Pancreas (tissue), 10 donors: Measurements from ENCODE around the gene GPI. TPM values are rescaled to one million over a fixed set of nuclear protein-coding genes. Genes with fewer than 3 reads are reported as not detected.

Experiments used
- ATAC-seq, 4 donors: fragments of 200-7000 bp; cut with Tn5 transposase; one replicate each; pipeline versions ENCODE4 v1.8.0 to v1.9.1; 2020; ENCODE audit warnings: mild to moderate bottlenecking in 4 of 4, moderate library complexity in 4 of 4
- DNase-seq, 6 donors: peaks; one replicate each; pipeline ENCODE4 v3.0.0-alpha.2; 2020
- FAIRE-seq: peaks from 2 replicates; lab custom pipeline; 2012; peaks lifted over from hg19 to GRCh38; lab: Jason Lieb, UNC
- H3K27ac ChIP-seq, 4 donors: fragments of 200-600 bp; sonication (generic); 1 replicate in 3 of 4; 2 replicates in 1 of 4; pipeline versions ENCODE4 v1.5.0 to v1.8.0; 2020
- H3K27me3 ChIP-seq, 4 donors: fragments of 200-600 bp; one replicate each; pipeline ENCODE4 v1.8.0; 2021
- H3K36me3 ChIP-seq, 3 donors: fragments of 200-600 bp; sonication (generic) in 1 of 3; one replicate each; pipeline versions ENCODE4 v1.5.0 to v1.8.0; 2020 to 2021
- H3K4me1 ChIP-seq, 3 donors: fragments of 200-600 bp; one replicate each; pipeline ENCODE4 v1.8.0; 2021
- H3K4me3 ChIP-seq, 4 donors: fragments of 200-600 bp; sonication (generic) in 2 of 4; one replicate each; pipeline versions ENCODE4 v1.5.0 to v1.8.0; 2020 to 2021
- H3K9me3 ChIP-seq, 4 donors: fragments of 200-600 bp; one replicate each; pipeline ENCODE4 v1.8.0; 2021
- CTCF ChIP-seq, 4 donors: fragments of 200-600 bp; sonication (generic) in 3 of 4; IDR thresholded peaks; one replicate each; pipeline versions ENCODE4 v1.5.0 to v1.8.0; 2021; ENCODE audit warnings: antibody characterized with exemption in 4 of 4
- WGBS, 2 donors: extraction: QIAGEN DNeasy Blood & Tissue Kit; methylation state at CpG; one replicate each; pipeline ENCODE4 v1.1.7; 2013; 5-methylcytosine and 5-hydroxymethylcytosine counted together
- intact Hi-C, 3 donors: fragments of 100-400 bp; cut with DNase I; formaldehyde crosslinking; loops; one replicate each; pipeline versions ENCODE4 v1.11.1 to v1.14.2; 2022
- polyA plus RNA-seq, 2 donors: library from polyadenylated mRNA; stranded (reverse); fragments of 200-250 nt; gene quantifications; one replicate each; pipeline ENCODE4 v1.2.3, GENCODE V29; 2013
- total RNA-seq, 6 donors: library from RNA; stranded (reverse); fragmentation: NEBNext Ultra II Directional in 4 of 6; extraction: Animal tissue kit (Norgen Biotek cat#: 25700) in 4 of 6; gene quantifications; one replicate each; pipeline versions ENCODE4 v1.2.1 to v1.2.4, GENCODE V29; 2021 to 2023
- donor health status: healthy with polysubstance abuse.
- donor health status: DM: no; HTN: no; CAD: no; lungs with moderate emphysema.
- donor health status: DM: no; HTN: no; CAD: no.
- donor health status: control.
- donor health status: control.
- donor health status: Bipolar disorder and iron deficiency.
- donor health status: DM: yes; HTN: yes; CAD: no.
- donor health status: DM: no; HTN: no; CAD: no.
- donor health status: DM: no; HTN: no; CAD: no.
- donor health status: DM: yes; HTN: yes; CAD: no.

The GPI gene
- total and polyA plus RNA-seq, 8 donors = 50.5 to 119 (median 67.3) TPM

GRCh38 chr19:34351382-34351826 is 13.6 kb upstream of the GPI start:
- no peak for TF ChIP-seq CTCF (IDR thresholded peaks at IDR 0.05)
- H3K4me1 ChIP-seq = no peaks in the 10 kb centered on the region
- peaks cover 0 to 37% (median 0%) of the 10 kb centered on the region in 3 donors for H3K36me3 ChIP-seq
- ATAC-seq = peak; percentile 20 to 63 (median 59)
- H3K9me3 ChIP-seq = no peaks in the 10 kb centered on the region
- intact Hi-C loops = no loop called here
- H3K27me3 ChIP-seq = no peaks in the 10 kb centered on the region
- peak in 2 of 6 donors; percentile 42 to 61 for DNase-seq
- 64 to 67% methylated on average over 4 of the region's 4 CpGs for WGBS, 2 donors
- H3K4me3 ChIP-seq = no peak overlapping the region
- H3K27ac ChIP-seq = peak overlapping the region in 1 of 4 donors; percentile 17
- no peak for FAIRE-seq

GRCh38 chr19:34353546-34353945 is 11.4 kb upstream of the GPI start:
- Histone ChIP-seq H3K27me3 (no peaks in the 10 kb centered on the region), H3K36me3 (peaks cover 0 to 37% (median 0%) of the 10 kb centered on the region in 3 donors), H3K27ac (no peak overlapping the region), H3K4me3 (no peak overlapping the region), H3K9me3 (no peaks in the 10 kb centered on the region), H3K4me1 (peaks cover 0 to 4% (median 0%) of the 10 kb centered on the region in 3 donors)
- ATAC-seq = no peak
- intact Hi-C loops = no loop called here
- WGBS, 2 donors = 93 to 96% methylated on average over 7 of the region's 7 CpGs
- DNase-seq = no peak
- no peak for TF ChIP-seq CTCF (IDR thresholded peaks at IDR 0.05)
- FAIRE-seq = no peak

DNA sequence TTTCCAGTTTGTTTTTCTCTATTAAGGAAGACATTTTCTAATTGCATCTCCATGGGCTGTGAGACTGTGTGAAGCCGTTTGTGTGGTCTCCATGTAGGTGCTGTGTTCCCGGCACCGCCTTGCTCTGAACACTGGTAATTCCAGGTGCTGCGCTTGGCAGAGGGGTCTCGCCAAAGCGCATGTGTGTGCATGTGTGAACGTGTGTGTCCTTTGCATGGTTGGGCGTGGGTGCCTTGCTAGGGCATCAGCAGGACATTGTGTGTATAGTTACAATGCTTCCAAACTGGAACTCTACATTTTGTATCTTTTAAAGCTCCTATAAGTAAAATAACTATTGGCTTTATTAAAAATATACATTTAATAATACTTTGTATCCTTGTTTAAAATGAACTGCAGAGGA is 9.8 kb upstream of the GPI start:
- peak in 1 of 6 donors; percentile 12 for DNase-seq
- Histone ChIP-seq H3K4me3 (no peak overlapping the region), H3K36me3 (peaks cover 0 to 24% (median 0%) of the 10 kb centered on the region in 3 donors), H3K9me3 (no peaks in the 10 kb centered on the region), H3K27ac (no peak overlapping the region), H3K27me3 (no peaks in the 10 kb centered on the region), H3K4me1 (peaks cover 0 to 11% (median 0%) of the 10 kb centered on the region in 3 donors)
- FAIRE-seq = no peak
- ATAC-seq = no peak
- intact Hi-C loops = no loop called here
- 91 to 95% methylated on average over 8 of the region's 8 CpGs for WGBS, 2 donors
- TF ChIP-seq CTCF (IDR thresholded peaks at IDR 0.05) = no peak

GRCh38 chr19:34356875-34357274 is 8.1 kb upstream of the GPI start:
- TF ChIP-seq CTCF (IDR thresholded peaks at IDR 0.05) = no peak
- no peaks in the 10 kb centered on the region for H3K9me3 ChIP-seq
- no peaks in the 10 kb centered on the region for H3K27me3 ChIP-seq
- no peak overlapping the region for H3K4me3 ChIP-seq
- peaks cover 0 to 19% (median 0%) of the 10 kb centered on the region in 3 donors for H3K36me3 ChIP-seq
- WGBS, 2 donors = 87 to 90% methylated on average over 4 of the region's 4 CpGs
- no peak overlapping the region for H3K27ac ChIP-seq
- ATAC-seq (no peak), FAIRE-seq (no peak), DNase-seq (peak in 1 of 6 donors; percentile 5)
- peaks cover 0 to 11% (median 0%) of the 10 kb centered on the region in 3 donors for H3K4me1 ChIP-seq
- intact Hi-C loops = no loop called here

GRCh38 chr19:34357431-34357830 is 7.6 kb upstream of the GPI start:
- no peak for TF ChIP-seq CTCF (IDR thresholded peaks at IDR 0.05)
- Histone ChIP-seq H3K4me1 (peaks cover 0 to 11% (median 0%) of the 10 kb centered on the region in 3 donors), H3K27ac (no peak overlapping the region), H3K36me3 (peaks cover 0 to 14% (median 0%) of the 10 kb centered on the region in 3 donors), H3K4me3 (no peak overlapping the region), H3K9me3 (no peaks in the 10 kb centered on the region), H3K27me3 (no peaks in the 10 kb centered on the region)
- intact Hi-C loops = no loop called here
- WGBS, 2 donors = 80 to 93% methylated on average over 4 of the region's 4 CpGs
- no peak for ATAC-seq
- no peak for FAIRE-seq
- peak in 2 of 6 donors; percentile 19 to 29 for DNase-seq
